SU-DHL-6 (cell line): ENCODE data around the gene ANKRD17.

ENCODE experiments used
- H2AFZ ChIP-seq: fragments of 200-600 bp; sonication (generic); 2 replicates; pipeline ENCODE4 v1.6.1; 2014; ENCODE audit warnings: low read depth, mild to moderate bottlenecking, moderate library complexity, mixed read lengths, antibody characterized with exemption, low read length; ENCODE audit not compliant: severe bottlenecking
- H3F3A ChIP-seq: fragments of 200-600 bp; shearing (Covaris generic); 2 replicates; pipeline ENCODE4 v1.6.0; 2016; ENCODE audit warnings: antibody characterized with exemption, mild to moderate bottlenecking; ENCODE audit not compliant: insufficient read depth
- H3K27ac ChIP-seq: fragments of 200-600 bp; sonication (generic); 2 replicates; pipeline ENCODE4 v1.5.1; 2016; ENCODE audit warnings: low read depth, mild to moderate bottlenecking, low read length, moderate library complexity, mixed read lengths
- H3K27me3 ChIP-seq: fragments of 200-600 bp; sonication (generic), shearing (Covaris generic); 2 replicates; pipeline ENCODE4 v1.6.0; 2014; ENCODE audit warnings: mild to moderate bottlenecking, low read length
- H3K36me3 ChIP-seq: fragments of 200-600 bp; sonication (generic); 2 replicates; pipeline ENCODE4 v1.6.1; 2014; ENCODE audit warnings: mild to moderate bottlenecking, low read length, mixed read lengths
- H3K4me2 ChIP-seq: fragments of 300-600, 200-600 bp; shearing (Covaris generic), sonication (generic); 2 replicates; pipeline ENCODE4 v1.6.0; 2014; ENCODE audit warnings: low read length, low read depth, mild to moderate bottlenecking; ENCODE audit not compliant: poor library complexity, severe bottlenecking
- H3K4me3 ChIP-seq: fragments of 200-600 bp; sonication (generic); 2 replicates; pipeline ENCODE4 v1.5.1; 2014; ENCODE audit warnings: antibody characterized with exemption, low read length, mild to moderate bottlenecking, mixed read lengths; ENCODE audit not compliant: insufficient read depth, poor library complexity, severe bottlenecking
- H3K79me2 ChIP-seq: fragments of 200-600 bp; sonication (generic); 2 replicates; pipeline ENCODE4 v1.6.1; 2014; ENCODE audit warnings: mild to moderate bottlenecking, low read length, moderate library complexity; ENCODE audit not compliant: insufficient read depth
- H3K9ac ChIP-seq: fragments of 200-600 bp; sonication (generic); 2 replicates; pipeline ENCODE4 v1.7.0; 2014; ENCODE audit warnings: mild to moderate bottlenecking, low read length
- H3K9me2 ChIP-seq: fragments of 200-600 bp; sonication (generic); replicated peaks from 2 replicates; pipeline ENCODE4 v1.6.1; 2014; ENCODE audit warnings: low read length; ENCODE audit not compliant: insufficient read depth
- H3K9me3 ChIP-seq: fragments of 200-600 bp; sonication (generic); 2 replicates; pipeline ENCODE4 v1.6.1; 2014; ENCODE audit warnings: low read length, mixed read lengths; ENCODE audit not compliant: insufficient read depth
- H4K20me1 ChIP-seq: fragments of 200-600 bp; sonication (generic); 2 replicates; pipeline ENCODE4 v1.6.1; 2014; ENCODE audit warnings: low read depth, mild to moderate bottlenecking, antibody characterized with exemption, low read length, moderate library complexity, mixed read lengths
- CTCF ChIP-seq: fragments of 200-600 bp; sonication (generic); IDR thresholded peaks from one replicate; pipeline ENCODE4 v1.5.1; 2017; ENCODE audit warnings: antibody characterized with exemption, mild to moderate bottlenecking, low read length, moderate library complexity; ENCODE audit not compliant: insufficient read depth, poor library complexity, severe bottlenecking
- EZH2phosphoT487 ChIP-seq: fragments of 200-600 bp; sonication (generic), shearing (Covaris generic); conservative IDR thresholded peaks from 2 replicates; pipeline ENCODE4 v1.6.1; 2018; ENCODE audit warnings: mild to moderate bottlenecking, antibody characterized with exemption, low read length, moderate library complexity, mixed read lengths

Gene ANKRD17

DNA sequence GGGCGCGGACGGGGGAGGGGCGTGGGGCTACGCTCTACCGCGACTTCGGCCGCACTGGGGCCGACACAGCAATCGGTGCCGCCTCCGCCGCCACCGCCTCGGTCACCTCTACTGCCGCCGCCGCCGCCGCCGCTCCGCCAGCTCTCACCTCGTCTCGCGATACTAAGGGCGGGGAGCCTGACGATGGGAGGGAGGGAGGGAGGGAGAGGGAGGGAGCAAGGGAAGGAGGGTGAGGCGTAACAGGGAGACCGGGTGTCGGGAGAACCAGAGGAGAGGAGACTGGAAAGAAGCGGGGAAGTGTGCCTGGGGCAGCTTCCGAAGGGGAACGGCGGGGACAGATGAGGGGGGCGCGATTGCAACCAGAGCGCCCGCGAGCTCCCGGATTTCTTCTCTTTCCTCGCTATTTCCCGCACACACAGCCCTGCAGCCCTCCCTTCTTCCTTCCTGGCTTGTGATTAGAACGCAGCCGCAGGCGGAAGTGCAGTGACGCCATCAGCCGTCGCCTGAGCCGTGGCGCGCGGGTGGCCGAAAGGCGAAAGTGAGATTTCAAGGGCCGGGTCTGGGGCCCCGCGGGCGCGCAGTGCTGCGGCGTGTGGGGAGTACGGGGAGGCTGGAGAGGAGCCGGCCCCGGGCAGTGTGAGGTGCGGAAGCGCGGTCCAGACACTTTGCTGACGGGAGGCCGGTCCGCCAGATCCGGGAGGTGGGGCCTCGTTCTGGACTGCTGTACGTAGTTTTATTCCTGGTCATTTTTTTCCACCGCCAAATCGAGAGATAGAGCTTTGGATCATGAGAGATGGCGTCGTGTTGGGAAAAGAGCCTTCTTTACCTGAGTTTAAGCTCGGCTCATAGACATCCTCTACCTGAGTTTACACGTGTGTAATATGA lies at the start of gene ANKRD17:
Gene ANKRD17, minus strand, starts transcription at position 113 of the 885 bp plus-strand sequence. CDS start 130 bp downstream, outside the sequence.
- H3K27ac ChIP-seq, result peak within 1 kb of the TSS; percentile 69
- no peaks in the 10 kb centered on the region for H3K27me3 ChIP-seq
- H2AFZ ChIP-seq, result peak within 1 kb of the TSS; percentile 54
- peak within 1 kb of the TSS; percentile 79 for H3K4me2 ChIP-seq
- H3K9me3 ChIP-seq, result no peaks in the 10 kb centered on the region
- peaks cover 58% of the 10 kb centered on the region for H3K79me2 ChIP-seq
- H3K9ac ChIP-seq, result peak within 1 kb of the TSS; percentile 82
- TF ChIP-seq EZH2phosphoT487 (no peak), CTCF (no peak)
- H3K4me3 ChIP-seq, result peak within 1 kb of the TSS; percentile 89
- H4K20me1 ChIP-seq, result peaks cover 18% of the 10 kb centered on the region
- H3F3A ChIP-seq, result no peaks in the 10 kb centered on the region
- no peaks in the 10 kb centered on the region; the same call in 1 of the 2 replicates for H3K36me3 ChIP-seq
- H3K9me2 ChIP-seq, result no peaks in the 10 kb centered on the region

GRCh38 chr4:73308286-73308685 lies 49.7 kb upstream of the ANKRD17 start:
- H3K4me3 ChIP-seq, result no peak overlapping the region
- TF ChIP-seq EZH2phosphoT487 (no peak), CTCF (no peak)
- H3K9ac ChIP-seq, result no peak overlapping the region
- no peaks in the 10 kb centered on the region for H4K20me1 ChIP-seq
- no peaks in the 10 kb centered on the region for H3F3A ChIP-seq
- H3K36me3 ChIP-seq, result no peaks in the 10 kb centered on the region
- no peaks in the 10 kb centered on the region for H3K27me3 ChIP-seq
- no peaks in the 10 kb centered on the region for H3K79me2 ChIP-seq
- no peak overlapping the region for H2AFZ ChIP-seq
- H3K27ac ChIP-seq, result no peak overlapping the region
- H3K4me2 ChIP-seq, result no peak overlapping the region
- no peaks in the 10 kb centered on the region for H3K9me2 ChIP-seq
- H3K9me3 ChIP-seq, result no peaks in the 10 kb centered on the region

DNA sequence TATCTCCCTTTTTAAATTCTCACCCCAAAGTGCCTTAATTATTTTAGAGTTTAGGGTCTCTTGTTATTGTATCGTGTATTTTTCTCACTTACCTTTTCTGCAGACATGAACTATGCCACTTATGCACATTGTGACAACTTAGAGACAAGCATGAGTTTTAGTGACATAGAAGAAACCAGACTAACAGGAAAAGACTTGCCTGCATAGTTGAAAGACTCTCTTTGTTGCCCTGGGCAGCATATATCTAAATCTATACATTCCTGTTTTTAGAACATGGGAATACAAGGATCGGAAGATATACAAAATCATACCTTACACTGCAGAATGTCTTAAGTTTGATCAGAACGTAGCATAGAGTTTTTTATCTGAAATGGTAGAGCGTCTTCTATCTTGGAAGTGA lies 45.1 kb upstream of the ANKRD17 start:
- Histone ChIP-seq H3K9me3 (no peaks in the 10 kb centered on the region), H3K27me3 (no peaks in the 10 kb centered on the region), H3K9me2 (no peaks in the 10 kb centered on the region), H4K20me1 (no peaks in the 10 kb centered on the region), H3K4me2 (no peak overlapping the region), H3K27ac (no peak overlapping the region), H3K9ac (no peak overlapping the region), H2AFZ (no peak overlapping the region), H3K36me3 (no peaks in the 10 kb centered on the region), H3F3A (no peaks in the 10 kb centered on the region), H3K79me2 (no peaks in the 10 kb centered on the region), H3K4me3 (no peak overlapping the region)
- TF ChIP-seq CTCF (no peak), EZH2phosphoT487 (no peak)
